GM19468 (cell line): ENCODE data around the gene SCGB1C2.
"Not testable (repeated sequence)": the region's sequence is repeated elsewhere in the genome, so short reads cannot be mapped to it uniquely, and the experiment has no call there.

Source experiments
- ATAC-seq: cut with Tn5 transposase; IDR thresholded peaks from one replicate; pipeline ENCODE4 v1.9.1; 2021; ENCODE audit warnings: mild to moderate bottlenecking, moderate library complexity, moderate number of reproducible peaks; ENCODE audit not compliant: unreplicated experiment; ENCODE audit errors: extremely low read depth

SCGB1C2 gene

DNA sequence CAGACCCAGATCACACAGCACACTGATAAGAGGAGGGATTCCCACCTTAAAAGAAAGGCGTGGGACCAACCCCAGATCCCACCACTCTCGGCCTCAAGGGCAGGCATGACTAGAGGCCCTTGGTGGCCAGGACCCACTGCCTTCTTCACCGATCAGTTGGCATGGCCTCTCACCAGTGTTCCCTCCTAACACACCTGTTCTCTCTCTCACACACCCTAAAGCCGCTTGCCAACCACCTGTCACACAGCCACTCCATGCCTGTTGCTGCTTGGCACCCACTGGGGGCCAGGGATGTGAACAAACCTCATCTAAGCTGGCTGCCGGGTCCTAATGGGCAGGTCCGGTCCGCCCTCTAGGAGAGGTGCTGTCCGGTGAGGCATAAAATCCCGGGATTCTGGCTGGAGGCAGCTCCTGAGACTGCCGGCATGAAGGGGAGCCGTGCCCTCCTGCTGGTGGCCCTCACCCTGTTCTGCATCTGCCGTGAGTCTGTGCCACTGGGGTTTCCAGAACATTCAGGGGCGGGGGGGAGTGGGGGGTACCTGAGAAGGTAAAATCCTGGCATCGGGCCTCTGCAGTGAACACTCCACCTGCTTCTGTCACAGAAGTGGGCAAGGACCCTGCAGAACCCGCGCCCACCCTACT is at the start of gene SCGB1C2:
Gene SCGB1C2, plus strand, starts transcription at position 404 of the 642 bp plus-strand sequence. Its CDS starts 22 bp downstream, at position 426.
- not testable (repeated sequence) for ATAC-seq

DNA sequence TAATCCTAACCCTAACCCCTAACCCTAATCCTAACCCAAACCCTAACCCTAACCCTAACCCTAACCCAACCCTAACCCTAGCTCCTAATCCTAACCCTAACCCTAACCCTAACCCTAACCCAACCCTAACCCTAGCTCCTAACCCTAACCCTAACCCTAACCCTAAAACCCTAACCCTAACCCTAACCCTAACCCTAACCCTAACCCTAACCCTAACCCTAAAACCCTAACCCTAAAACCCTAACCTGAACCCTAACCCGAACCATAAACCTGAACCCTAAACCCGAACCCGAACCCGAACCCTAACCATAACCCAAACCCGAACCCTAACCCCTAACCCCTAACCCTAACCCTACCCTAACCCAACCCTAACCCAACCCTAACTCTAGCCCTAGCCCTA is 24.3 kb upstream of the SCGB1C2 start:
- ATAC-seq, result not testable (repeated sequence)

DNA sequence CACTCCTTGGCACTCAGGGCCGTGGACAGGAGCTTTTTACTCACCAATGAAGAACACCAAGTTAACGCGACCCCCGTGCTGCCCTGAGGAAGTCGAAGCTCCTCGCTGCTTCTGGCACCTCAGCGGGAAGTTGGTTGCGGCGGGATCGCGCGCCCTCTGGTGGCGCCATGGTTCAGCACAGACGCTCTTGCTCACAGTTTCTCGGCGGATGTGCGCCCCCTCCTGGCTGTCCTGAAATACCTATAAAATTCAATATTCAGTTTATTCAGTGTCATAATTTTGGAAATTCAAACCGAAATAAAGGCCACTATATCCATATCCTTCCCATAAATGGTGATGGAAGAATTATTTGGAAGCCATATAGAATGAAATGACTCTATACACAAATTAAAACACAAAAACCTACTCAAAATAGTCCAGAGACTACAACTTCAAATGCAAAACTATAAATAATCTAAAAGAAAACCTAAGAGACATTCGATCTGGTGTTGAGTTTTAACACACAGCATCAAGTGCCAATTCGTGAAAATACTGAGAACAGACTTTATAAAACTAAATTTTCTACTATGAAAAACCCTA is 18.9 kb upstream of the SCGB1C2 start:
- not testable (repeated sequence) for ATAC-seq

- not testable (repeated sequence) for ATAC-seq
Observed at GRCh38 chr17:133932-134331, 3.4 kb upstream of the SCGB1C2 start.

DNA sequence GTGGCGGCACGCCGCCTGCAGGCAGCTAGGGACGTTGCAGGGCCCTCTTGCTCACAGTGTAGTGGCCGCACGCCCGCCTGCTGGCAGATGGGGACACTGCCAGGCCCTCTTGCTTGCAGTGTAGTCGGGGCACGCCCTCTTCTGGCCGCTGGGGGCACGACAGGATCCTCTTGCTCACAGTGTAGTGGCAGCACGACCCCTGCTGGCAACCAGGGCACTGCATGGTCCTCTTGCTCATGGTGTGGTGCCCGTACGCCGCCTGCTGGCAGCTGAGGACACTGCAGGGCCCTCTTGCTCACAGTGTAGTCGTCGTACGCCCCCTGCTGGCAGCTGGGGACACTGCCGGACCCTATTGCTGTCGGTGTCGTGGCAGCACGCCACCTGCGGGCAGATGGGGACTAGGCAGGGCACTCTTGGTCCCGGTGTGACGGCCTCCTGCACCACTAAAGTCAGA is 3.0 kb upstream of the SCGB1C2 start:
- ATAC-seq, result not testable (repeated sequence)

- ATAC-seq, result not testable (repeated sequence)
Observed at GRCh38 chr17:135022-135421, 2.3 kb upstream of the SCGB1C2 start.

- ATAC-seq, result not testable (repeated sequence)
Observed at GRCh38 chr17:135895-136294, 1.5 kb upstream of the SCGB1C2 start.

GRCh38 chr17:136531-136930 is 838 bp upstream of the SCGB1C2 start:
- not testable (repeated sequence) for ATAC-seq

GRCh38 chr17:139401-140205 is 2.2 kb downstream of the SCGB1C2 start:
- ATAC-seq, result not testable (repeated sequence)

DNA sequence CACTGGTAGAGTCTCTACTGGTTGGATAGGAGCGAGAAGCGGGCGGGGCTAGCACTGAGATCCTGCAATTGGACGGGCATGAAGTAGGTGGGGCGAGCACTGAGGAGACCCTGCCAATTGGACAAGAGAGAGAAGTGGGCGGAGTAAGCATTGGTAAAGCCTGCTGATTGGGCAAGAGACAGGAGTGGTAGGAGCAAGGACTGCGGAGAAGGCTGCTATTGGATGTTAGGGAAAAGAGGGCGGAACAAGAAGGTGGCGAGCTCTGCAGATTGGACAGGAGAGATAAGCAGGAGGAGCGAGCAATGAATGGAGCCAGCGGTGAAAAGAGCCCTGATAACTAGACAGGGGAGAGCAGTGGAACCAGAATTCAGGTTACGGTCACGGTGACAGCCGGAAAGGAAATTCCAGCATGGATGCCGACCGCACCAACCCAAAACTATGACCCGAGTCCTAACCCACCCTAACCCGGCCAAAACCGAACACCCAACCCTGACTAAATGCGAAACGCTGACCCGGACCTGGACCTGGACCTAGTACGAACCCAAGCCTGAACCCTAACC is 4.8 kb downstream of the SCGB1C2 start:
- no peak for ATAC-seq

DNA sequence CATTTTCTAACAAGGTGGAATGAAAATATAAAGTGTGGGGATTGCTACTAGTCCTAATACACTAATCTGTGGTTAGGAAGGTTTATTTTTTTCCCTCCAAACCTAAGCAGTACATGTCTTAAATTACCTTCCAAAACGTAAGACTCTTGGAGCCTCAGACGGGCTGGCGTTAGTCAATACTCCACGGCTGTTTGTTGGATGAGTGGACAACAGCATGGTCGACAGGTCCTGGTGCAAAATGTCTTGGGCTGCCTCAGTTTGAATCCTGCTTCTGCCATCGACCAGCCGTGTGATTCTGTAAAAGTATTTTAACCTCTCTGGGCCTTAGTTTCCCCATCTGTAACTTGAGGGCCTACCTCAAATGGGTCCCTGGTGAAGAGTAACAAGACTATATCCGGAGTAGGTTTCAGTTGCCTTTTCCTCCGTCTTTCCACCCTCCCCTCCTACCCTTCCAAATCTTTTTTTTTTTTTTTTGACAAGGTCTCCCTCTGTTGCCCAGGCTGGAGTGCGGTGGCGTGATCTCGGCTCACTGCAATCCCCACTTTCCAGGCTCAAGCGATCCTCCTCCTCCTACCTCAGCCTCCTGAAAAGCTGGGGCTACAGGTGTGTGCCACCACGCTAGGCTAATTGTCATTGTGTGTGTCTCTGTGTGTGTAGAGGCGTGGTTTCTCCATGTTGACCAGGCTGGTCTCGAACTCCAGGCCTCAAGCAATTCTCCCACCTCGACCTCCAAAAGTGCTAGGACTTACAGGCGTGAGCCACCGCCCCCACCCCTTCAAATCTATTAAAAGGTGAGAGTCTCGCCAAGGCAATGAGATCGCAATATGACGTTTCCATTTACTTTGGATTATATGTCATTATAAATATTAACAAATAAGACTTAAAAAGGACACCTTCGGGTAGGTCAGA is 5.8 kb downstream of the SCGB1C2 start:
- no peak for ATAC-seq

GRCh38 chr17:143785-144281 is 6.5 kb downstream of the SCGB1C2 start:
- no peak for ATAC-seq

DNA sequence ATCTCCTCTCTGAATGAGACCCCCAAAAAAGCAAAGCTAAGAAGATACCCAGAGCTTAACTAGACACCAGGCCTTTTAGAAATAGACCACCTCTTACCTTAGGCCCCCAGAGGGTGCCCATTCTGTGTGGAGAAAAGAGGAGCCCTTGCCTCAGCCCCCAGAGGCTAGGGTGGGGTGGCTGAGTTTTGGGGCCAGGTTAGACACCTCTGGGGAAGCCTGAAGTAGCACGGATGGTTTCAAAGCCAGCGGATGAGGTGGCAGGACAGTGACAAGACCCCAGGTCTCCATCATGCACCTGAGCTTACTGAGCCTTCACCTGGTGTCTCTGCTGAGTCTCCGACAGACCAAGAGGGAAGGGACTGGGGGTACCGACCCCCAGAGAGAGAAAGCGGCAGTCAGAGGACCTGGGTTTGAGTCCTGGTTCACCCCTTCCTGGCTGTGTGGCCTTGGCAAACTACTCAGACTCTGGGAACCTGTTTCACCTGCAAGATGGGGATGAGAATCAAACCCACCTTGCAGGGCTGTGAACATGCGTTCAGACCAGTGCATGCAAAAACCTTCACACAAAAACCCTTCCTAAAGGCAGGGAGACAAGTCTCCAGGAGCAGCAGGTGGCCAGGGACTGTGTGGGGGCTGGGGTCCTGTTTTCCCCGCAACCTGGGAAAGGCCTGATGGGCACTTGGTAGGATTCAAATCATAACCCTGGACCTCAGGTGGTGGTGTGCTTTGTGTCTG is 7.7 kb downstream of the SCGB1C2 start:
- ATAC-seq, result no peak

GRCh38 chr17:145671-146541 is 8.5 kb downstream of the SCGB1C2 start:
- no peak for ATAC-seq

DNA sequence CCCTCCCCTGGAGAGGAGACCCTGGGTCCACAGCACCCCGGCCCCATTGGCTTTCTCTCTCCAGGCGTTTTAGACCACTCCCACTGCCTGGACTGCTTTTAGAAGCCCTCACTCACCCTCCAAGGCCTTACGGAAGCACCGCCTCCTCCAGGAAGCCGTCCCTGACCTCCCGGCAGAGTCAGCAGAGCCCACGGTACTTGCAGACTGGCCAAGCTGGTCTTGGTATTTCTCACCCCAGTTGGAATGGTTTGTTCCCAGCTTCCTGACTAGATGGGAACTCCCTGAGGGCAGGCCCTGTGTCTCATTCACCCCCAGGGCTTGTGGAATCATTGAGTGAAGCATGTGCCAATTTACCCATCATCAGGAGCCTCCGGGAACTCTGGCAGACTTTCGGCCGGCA is 9.2 kb downstream of the SCGB1C2 start:
- ATAC-seq, result no peak

- no peak for ATAC-seq
Observed at GRCh38 chr17:146983-147761, 9.8 kb downstream of the SCGB1C2 start.
